COR-L47 (cell line): ENCODE data around the gene CHERP.
"Not testable (repeated sequence)": the region's sequence is repeated elsewhere in the genome, so short reads cannot be mapped to it uniquely, and the experiment has no call there.

Source experiments
- DNase-seq: peaks from one replicate; lab custom pipeline; 2025; lab: John Stamatoyannopoulos, UW

The CHERP gene

DNA sequence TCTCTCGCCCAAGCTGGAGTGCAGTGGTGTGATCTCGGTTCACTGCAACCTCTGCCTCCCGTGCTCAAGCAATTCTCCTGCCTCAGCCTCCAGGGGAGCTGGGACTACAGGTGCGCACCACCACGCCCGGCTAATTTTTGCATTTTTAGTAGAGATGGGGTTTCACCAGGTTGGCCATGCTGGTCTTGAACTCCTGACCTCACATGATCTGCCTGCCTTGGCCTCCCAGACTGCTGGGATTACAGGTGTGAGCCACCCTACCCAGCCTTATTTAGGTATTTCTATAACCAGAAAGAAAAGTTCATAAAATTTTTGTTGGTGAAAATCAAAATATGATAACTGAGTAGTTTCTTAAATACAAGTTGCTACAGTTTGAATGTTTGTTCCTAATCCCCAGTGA is 1.5 kb upstream of the CHERP start:
- not testable (repeated sequence) for DNase-seq

GRCh38 chr19:16542910-16543472 is 754 bp upstream of the CHERP start:
- no peak for DNase-seq

DNA sequence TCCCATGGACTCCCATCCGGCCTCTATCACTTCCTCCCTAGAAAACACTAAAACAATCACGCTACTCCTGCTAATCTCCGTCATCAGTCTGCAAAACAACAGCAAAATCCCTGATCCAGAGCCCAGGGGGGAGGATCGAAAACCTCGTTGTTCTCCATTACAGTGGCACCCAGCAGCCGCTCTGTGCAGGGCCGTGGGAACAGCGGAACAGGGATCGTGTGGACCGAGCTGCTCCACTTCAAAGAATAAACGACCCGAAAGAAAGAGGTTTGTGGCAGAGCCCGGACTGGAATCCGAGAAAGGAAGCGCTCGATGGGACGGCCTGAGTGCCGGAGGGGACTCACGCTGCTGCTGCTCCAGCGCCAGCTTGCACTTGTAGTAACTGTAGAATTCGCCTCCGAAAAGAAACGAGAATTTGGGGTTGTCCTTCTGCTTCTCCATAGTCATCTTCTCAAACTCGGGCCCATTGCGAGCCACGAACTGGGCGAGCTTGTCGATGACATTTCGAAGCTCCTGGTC is 652 bp downstream of the CHERP start:
- no peak for DNase-seq

GRCh38 chr19:16540948-16541347 is 1.3 kb downstream of the CHERP start:
- DNase-seq: no peak

DNA sequence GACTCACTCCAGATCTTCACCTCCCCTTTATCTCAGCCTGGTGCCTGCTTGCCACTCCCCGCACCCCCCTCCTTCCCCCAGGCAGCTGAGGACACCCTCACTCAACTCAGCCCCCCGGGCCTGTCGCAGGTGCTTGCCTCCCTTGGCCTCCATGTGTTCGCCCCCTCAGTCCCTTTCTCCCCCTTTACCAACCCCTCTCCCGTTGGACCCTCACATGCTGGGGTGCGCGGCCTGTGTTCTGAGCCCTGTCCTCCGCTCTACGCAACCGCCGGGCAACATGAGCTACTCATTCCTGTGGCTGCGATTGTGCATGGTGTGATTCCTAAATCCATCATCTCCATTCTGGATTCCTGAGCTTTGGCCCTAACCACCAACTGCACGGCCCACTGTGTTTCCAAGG is 5.1 kb downstream of the CHERP start:
- no peak for DNase-seq

DNA sequence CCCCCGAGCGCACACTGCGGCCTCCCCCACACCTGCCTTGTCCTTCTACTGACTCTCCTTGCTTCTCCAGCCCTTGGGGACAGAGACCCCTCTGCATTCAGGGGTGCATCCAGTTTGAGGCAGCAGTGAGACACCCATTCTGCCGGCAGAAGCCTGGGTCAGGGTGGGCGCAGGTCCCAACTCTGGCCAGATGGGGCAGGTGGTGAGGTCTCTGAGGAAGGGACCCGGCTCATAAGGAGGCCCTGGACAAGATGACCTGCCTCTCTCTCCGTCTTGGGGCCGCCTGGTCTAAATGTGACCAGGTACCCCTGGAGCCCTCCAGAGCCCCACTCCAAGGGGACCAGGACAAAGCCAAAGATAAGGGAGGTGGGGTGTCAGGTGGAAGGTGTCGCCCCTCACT is 6.1 kb downstream of the CHERP start:
- no peak for DNase-seq

DNA sequence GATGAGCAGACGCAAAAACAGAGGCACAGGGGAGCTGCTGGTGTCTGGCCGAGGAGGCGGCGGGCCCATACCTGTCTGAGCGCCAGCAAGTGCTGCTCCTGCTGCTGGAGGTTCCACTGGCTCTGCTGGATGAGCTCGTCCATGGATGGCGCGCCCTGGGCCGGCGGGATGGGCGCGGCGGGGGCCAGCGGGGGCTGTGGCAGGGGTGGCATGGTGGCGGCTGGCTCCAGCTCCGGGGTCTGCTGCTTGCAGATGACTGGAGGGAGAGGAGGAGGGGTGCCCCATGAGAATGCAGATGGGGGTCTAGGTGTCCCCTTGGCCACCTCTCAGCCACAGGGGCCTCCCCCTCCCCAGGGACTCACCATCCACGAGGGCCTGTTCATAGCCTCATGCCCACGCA is 6.9 kb downstream of the CHERP start:
- DNase-seq: no peak

DNA sequence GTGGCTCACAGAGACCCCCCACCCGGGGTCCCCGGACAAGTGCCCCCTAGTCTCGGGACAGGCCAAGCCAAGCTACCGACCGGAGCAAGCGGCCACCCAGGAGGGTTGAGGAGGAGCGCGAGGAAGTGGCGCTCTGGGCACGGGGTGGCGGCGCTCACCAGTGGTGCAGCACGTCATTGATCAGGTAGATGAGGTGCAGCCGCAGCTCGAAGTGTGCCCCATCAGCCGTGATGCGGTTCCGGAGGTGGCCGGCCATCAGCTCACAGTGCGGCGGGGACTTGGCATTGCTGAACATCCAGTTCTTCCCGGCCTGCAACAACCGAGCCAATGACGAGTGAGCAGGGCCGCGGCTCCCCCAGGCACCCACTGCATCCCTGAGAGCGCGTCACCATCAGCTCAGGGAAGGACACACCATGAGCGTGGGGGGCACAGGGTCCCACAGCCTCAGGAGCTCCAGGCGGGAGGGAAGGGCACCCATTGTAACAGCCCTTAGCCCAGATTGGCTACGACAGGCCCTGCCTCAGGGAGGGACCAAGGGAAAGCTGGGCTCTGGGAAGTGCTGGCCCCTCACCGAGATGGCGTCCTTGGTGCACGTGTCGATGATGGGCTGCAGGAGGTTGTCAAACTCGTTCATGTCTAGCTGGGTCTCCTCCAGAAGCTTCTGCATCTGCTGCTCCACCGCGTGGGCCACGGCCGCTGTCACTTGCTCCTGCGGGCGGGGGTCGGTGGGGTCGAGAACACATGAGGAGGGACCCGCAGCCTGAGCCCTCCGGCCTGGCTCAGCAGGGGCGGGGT is 9.6 kb downstream of the CHERP start:
- no peak for DNase-seq

DNA sequence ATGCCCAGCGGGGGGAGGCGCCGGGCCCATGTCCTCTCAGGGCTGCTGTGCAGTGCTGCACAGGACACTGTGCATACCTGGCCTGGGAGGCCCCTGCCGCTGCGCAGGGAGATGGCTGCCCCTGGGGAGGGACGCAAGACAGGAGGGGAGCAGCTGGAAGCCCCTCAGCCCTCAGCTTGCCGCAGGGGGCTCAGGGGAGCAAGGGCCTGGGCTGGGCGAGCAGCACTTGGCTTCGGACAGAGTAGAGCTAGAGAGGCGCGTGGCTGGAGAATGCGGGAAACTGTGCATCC is 10.9 kb downstream of the CHERP start:
- no peak for DNase-seq

DNA sequence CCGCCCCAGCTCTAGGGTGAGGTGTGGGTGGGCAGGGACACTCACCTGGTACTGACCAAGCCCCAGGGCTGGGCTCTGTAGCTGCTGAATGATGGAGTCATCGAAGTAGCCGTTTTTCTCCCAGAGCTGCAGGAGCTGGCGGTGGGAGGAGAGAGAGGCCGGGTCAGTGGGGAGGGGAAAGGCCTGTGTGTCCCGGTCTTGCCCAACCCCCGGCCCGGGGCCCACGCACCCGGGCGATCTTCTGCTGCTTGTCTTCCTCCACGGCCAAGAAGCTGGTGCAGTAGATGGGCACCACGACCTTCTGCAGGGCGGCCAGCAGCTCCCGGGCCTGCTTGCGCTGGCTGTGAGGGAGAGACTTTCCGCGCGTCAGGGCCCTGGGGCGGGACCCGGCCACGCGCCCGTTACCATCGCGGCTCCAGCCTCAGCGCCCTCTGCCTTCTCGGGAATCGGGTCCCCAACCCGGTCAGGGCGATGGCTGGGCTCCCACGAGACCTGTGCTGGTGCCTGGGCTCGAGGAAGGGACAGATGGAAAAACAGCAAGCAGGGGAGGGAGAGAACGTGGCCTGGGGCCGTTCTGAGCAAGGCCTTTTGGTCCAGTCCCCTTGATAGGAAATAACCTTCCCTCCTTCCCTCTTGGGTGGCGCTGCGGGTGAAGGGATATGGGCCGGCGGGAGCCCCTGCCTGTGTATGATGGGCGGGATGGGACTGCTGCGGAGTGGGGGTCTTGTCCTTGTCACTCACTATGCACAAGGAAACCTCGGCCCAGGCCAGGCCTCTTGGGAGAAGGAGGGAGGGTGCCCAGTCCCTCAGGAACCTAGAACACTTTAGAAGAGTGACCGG is 11.5 kb downstream of the CHERP start:
- DNase-seq: no peak

- no peak for DNase-seq
These were observed 12.6 kb downstream of the CHERP start for GRCh38 chr19:16529466-16530144.

- DNase-seq: no peak
These were observed 14.2 kb downstream of the CHERP start for GRCh38 chr19:16527971-16528521.

DNA sequence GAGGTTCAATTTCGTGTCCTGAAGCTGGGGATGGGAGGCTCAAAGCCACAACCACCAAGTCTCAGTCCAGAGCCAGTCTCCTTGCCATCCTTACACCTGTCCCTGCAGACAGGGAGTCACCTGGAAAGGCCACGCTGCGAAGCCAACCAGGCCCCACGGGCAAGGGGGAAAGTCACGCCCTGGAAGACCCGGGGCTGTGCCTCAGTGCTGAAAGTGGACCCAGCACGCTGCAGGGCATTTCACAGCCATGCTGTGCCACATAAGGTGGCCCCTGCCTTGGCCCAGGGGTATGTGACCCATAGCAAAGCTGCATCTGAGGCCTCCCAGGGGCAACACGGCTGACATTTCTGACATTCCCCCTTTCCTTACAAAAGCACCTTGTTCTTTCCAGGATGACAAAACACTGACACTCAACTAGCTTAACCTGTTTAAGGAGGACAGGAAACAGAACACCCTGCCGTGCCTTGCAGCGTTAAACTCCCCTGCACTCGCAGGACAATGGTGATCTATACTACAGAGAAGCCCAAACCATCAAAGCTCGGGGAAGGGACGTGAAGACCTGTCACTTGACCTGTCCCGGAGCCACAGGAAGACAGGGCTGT is 14.8 kb downstream of the CHERP start:
- DNase-seq: no peak

DNA sequence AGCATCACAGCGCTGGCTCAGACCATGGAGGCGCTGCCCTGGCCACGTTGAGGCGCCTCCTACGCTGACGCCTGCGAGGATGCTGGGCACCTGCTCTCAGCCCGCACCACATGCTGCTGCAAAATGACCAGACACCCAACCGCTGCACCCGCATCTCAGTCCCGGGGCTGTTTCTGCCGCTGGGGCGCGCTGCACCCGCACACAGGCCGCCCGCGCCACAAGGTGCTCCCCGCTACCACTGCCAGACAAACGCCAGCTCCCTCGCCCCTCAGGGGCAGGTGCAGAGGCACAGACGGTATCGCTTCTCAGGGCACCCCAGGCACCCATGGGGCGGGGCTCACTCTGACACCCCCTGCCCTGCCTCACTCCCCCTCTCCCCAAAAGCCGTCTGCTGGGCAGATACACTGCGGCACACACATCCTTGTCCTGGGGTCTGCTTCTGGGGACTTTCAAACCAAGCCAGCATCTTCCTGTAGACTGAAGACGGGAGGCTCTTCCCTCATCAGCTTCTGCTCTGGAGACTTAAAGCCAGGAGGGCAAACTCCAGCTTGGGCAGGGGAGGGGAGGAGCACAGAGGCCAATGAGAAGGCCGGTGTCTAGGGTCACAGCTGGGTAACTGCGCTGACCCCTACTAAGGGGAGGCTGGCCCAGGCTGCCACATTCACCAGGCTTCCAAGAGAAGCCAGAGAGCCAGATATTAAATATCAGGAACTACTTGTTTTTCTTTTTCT is 16.3 kb downstream of the CHERP start:
- no peak for DNase-seq

DNA sequence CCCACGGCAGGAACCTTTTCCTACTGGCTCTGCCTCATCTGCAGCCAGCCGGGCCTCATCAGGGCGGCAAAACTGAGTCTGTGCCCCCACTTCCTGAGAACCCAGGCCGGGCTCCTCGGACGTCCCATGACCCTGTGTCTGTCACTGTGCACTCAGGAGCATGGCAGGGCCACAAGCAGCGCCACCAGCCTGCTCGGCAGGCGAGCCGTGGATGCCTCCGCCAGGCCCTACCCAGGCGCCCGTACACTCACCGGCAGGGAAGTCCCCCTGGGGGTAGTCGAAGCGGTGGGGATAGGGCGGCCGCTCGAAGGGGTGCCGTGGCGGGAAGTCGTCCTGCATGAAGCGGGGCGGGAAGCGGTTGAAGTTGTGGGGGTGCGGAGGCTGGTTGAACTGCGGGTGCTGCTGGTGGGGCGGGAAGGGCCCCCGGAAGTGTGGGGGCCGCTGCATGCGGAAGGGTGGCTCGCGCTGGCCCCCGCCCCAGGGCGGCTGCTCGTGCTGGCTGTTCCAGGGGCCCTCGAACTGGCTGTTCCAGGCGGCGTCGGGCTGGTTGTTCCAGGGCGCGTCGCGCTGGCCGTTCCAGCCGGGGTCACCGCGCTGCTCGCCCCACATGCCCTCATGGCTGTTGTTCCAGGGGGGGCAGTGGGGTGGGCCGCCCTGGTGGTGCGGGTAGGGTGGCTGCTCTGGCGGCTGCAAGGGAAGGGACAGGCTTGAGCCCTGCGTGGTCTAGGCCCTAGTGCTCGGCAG is 17.1 kb downstream of the CHERP start:
- DNase-seq: no peak

DNA sequence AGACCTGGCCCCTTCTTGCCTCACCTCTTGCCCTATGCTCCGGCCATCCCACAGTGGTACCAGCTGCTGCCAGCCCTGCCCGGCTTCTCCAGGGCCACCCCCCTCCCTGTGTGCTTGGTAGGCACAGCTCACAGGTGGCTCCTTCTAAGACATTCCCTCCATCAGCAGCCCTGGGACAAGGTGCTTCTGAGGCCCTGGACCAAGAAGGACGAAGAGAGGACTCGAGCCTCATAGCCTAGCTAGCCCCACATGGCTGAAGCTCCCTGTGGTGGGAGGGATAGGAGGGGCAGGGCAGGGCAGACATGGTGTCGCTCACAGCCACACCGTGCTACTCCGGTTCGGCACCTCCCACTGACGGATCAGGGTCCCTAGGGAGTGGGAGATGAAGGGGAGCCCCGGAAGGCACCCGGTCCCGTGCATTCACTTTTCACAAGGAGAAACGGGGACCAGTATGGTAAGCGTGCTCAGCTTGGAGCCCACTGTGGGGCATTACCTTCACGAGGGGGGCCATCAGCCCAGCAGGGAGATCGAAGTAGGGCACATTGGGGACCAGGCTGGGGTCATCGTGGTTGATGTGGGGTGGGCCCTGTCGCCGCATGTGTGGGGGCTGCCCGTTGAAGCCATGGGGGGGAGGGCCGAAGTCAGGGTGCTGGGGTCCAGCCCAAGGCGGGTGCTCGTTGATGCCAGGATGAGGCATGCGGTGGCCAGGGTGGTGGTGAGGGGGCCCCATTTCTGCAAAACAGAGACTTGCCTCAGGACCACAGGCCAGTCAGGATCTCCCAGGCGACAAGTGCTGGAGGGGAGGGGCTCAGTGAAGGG is 19.5 kb downstream of the CHERP start:
- DNase-seq: no peak

DNA sequence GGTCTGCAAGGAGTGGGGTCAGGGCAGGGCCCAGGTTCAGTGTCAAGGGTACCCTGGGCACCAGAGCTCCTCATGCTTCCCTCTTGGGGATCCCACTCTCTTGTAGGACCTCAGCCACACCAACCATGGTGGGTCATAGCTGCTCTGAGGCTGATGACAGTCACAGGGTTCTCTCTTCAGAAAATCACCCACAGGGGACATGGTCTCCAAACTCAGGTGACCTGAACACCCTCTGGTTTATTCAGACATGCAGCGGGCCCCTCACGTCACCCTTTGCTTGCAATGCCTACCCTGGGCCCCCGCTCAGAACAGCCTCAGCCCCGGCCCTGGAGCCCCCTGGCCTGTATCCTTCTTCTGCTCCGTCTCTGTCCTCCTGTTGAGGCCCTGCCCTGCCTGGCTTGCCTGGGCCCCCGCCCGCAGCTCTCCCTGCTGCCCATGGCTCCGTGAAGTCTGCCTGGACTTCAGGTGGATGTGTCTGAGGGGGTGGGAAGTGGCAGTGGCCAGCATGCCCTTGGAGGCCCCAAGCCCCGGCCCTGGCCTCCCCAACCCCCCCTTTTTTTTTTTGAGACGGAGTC is 20.4 kb downstream of the CHERP start:
- DNase-seq: no peak

DNA sequence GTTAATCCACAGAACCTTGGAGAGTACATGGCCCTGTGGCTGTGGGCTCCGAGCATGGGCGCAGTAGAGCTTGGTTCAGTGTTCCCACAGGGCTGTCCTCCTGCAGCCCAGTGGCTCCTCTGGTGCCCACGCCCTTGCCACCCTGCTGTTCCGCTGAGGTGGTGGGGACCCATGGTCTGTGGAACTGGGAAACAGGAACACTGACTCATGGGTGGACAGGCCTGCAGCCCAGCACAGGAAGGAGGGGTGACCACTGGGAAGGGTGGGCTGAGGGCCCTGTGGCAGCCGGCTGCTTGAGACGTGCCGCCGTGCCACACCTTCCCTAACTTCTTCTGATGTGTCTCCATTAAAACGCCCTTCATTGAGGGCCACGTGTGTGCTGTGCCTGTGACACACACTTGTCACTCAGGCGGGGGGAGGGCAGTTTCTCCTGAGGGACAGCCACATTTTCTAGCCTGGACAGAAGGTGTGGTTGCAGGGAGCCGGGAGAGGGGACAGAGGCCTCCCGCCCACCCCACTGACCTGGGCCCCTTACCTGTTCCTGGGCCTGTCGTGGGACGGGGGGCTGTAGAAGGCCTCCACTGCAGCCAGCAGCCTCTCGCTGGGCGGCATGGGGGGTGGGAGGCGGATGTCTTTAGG is 21.1 kb downstream of the CHERP start:
- no peak for DNase-seq
